Measurements from ENCODE around the gene PFKP.
"Not testable (repeated sequence)": the region's sequence is repeated elsewhere in the genome, so short reads cannot be mapped to it uniquely, and the experiment has no call there.

The PFKP gene

GRCh38 chr10:3099291-3100092 is 32.1 kb downstream of the PFKP start:
- no peak for DNase-seq (ENCODE audit: low read depth)

- no peak for DNase-seq (ENCODE audit: low read depth)
Measured at GRCh38 chr10:3100093-3100792, 32.9 kb downstream of the PFKP start.

- no peak for DNase-seq (ENCODE audit: low read depth)
Measured at GRCh38 chr10:3100856-3101640, 33.7 kb downstream of the PFKP start.

- no peak for DNase-seq (ENCODE audit: low read depth)
Measured at GRCh38 chr10:3102720-3103427, 35.5 kb downstream of the PFKP start.

- no peak for DNase-seq (ENCODE audit: low read depth)
Measured at GRCh38 chr10:3103646-3104045, 36.3 kb downstream of the PFKP start.

GRCh38 chr10:3104251-3104918 is 37.0 kb downstream of the PFKP start:
- DNase-seq (ENCODE audit: low read depth), result no peak

GRCh38 chr10:3105166-3105565 is 37.8 kb downstream of the PFKP start:
- no peak for DNase-seq (ENCODE audit: low read depth)

- no peak for DNase-seq (ENCODE audit: low read depth)
Measured at GRCh38 chr10:3105905-3106304, 38.6 kb downstream of the PFKP start.

- DNase-seq (ENCODE audit: low read depth), result not testable (repeated sequence)
Measured at GRCh38 chr10:3106328-3106727, 39.0 kb downstream of the PFKP start.

- no peak for DNase-seq (ENCODE audit: low read depth)
Measured at GRCh38 chr10:3106928-3107425, 39.6 kb downstream of the PFKP start.

- no peak for DNase-seq (ENCODE audit: low read depth)
Measured at GRCh38 chr10:3107426-3107961, 40.1 kb downstream of the PFKP start.

GRCh38 chr10:3108033-3108432 is 40.7 kb downstream of the PFKP start:
- no peak for DNase-seq (ENCODE audit: low read depth)

GRCh38 chr10:3108575-3109105 is 41.3 kb downstream of the PFKP start:
- no peak for DNase-seq (ENCODE audit: low read depth)

- no peak for DNase-seq (ENCODE audit: low read depth)
Measured at GRCh38 chr10:3109196-3109595, 41.8 kb downstream of the PFKP start.

GRCh38 chr10:3109633-3110032 is 42.3 kb downstream of the PFKP start:
- DNase-seq (ENCODE audit: low read depth), result no peak

- DNase-seq (ENCODE audit: low read depth), result no peak
Measured at GRCh38 chr10:3110782-3111620, 43.7 kb downstream of the PFKP start.

- no peak for DNase-seq (ENCODE audit: low read depth)
Measured at GRCh38 chr10:3111621-3112163, 44.3 kb downstream of the PFKP start.

GRCh38 chr10:3113343-3113720 is 46.0 kb downstream of the PFKP start:
- no peak for DNase-seq (ENCODE audit: low read depth)

GRCh38 chr10:3115685-3116084 is 48.3 kb downstream of the PFKP start:
- no peak for DNase-seq (ENCODE audit: low read depth)

Measured in CMK (cell line).